ENCODE data around the gene KISS1. TPM values are rescaled to one million over a fixed set of nuclear protein-coding genes. Genes with fewer than 3 reads are reported as not detected.

Gene KISS1
- total and polyA plus RNA-seq, 5 donors from 2014 or later = 0.59 TPM; not detected in 4

- peaks cover 0 to 35% (median 18%) of the 10 kb centered on the region in 7 donors for H3K9me3 Mint-ChIP-seq
- no peak overlapping the region for H3K27ac ChIP-seq (ENCODE audit: insufficient read depth, low read length, poor library complexity, severe bottlenecking)
- H3K4me3 ChIP-seq (ENCODE audit: low read depth, low read length) = no peak overlapping the region
- H3K36me3 Mint-ChIP-seq = no peaks in the 10 kb centered on the region
- DNase-seq (no peak), ATAC-seq (ENCODE audit: low read depth in 2 of 2) (no peak)
- H3K36me3 ChIP-seq (ENCODE audit: control insufficient read depth, insufficient read depth, low read length) = no peaks in the 10 kb centered on the region
- H3K4me1 Mint-ChIP-seq = no peaks in the 10 kb centered on the region
- H3K27ac Mint-ChIP-seq = no peak overlapping the region
- H3K27me3 Mint-ChIP-seq = no peaks in the 10 kb centered on the region
- H3K27me3 ChIP-seq (ENCODE audit: control insufficient read depth, insufficient read depth, low read length) = no peaks in the 10 kb centered on the region
- peaks cover 23 to 33% of the 10 kb centered on the region in 2 experiments for H3K9me3 ChIP-seq (ENCODE audit: control insufficient read depth in 2 of 2, low read length in 2 of 2)
- no peak overlapping the region for H3K4me3 Mint-ChIP-seq
- H3K4me1 ChIP-seq (ENCODE audit: control insufficient read depth, insufficient read depth, low read length, poor library complexity, severe bottlenecking) = no peaks in the 10 kb centered on the region
Observed at GRCh38 chr1:204174958-204175357, 21.3 kb downstream of the KISS1 start.

DNA sequence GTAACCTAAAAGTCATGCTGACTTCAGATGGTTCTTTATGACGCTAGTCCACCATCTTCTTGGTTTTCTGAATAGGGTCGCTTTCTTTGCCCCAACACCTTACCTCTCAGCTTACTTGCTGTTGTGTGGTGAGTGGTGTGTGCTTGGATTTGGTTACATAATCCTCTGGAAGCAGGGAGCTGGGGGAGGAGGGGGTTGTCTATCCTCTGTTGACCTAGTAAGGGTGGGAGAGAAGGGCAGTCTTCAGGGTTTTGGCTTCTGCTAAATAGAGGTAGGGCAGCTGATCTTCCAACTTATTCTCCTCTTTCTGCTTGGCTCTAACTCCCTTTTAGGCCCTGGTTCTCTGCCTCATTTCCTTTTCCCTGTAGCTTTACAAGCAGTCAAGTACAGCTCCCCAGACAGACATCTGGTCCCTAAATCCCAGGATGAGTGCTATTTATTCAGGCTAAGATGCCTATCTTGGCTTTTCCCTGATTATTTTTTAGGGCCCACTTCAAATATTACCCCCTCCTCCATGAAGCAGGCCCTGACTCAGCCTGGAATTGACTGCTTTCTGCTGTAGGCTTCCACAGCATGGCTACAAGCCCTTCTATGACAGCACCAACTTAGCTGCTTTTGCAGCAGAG, 23.8 kb downstream of the KISS1 start:
- H3K36me3 Mint-ChIP-seq = no peaks in the 10 kb centered on the region
- H3K27ac Mint-ChIP-seq = no peak overlapping the region
- Histone ChIP-seq H3K9me3 (ENCODE audit: control insufficient read depth in 2 of 2, low read length in 2 of 2) (peaks cover 41 to 56% of the 10 kb centered on the region in 2 experiments), H3K4me3 (ENCODE audit: low read depth, low read length) (no peak overlapping the region), H3K4me1 (ENCODE audit: control insufficient read depth, insufficient read depth, low read length, poor library complexity, severe bottlenecking) (no peaks in the 10 kb centered on the region), H3K27me3 (ENCODE audit: control insufficient read depth, insufficient read depth, low read length) (no peaks in the 10 kb centered on the region), H3K36me3 (ENCODE audit: control insufficient read depth, insufficient read depth, low read length) (no peaks in the 10 kb centered on the region), H3K27ac (ENCODE audit: insufficient read depth, low read length, poor library complexity, severe bottlenecking) (no peak overlapping the region)
- ATAC-seq (ENCODE audit: low read depth in 2 of 2) = no peak
- H3K4me1 Mint-ChIP-seq = no peaks in the 10 kb centered on the region
- no peak for DNase-seq
- H3K9me3 Mint-ChIP-seq = peaks cover 0 to 50% (median 18%) of the 10 kb centered on the region in 7 donors
- H3K4me3 Mint-ChIP-seq = peak overlapping the region in 1 of 4 donors; percentile 49
- no peaks in the 10 kb centered on the region for H3K27me3 Mint-ChIP-seq

GRCh38 chr1:204171751-204172178, 24.5 kb downstream of the KISS1 start:
- ATAC-seq (ENCODE audit: low read depth in 2 of 2) (no peak), DNase-seq (no peak)
- peaks cover 41 to 64% of the 10 kb centered on the region in 2 experiments for H3K9me3 ChIP-seq (ENCODE audit: control insufficient read depth in 2 of 2, low read length in 2 of 2)
- no peak overlapping the region for H3K4me3 Mint-ChIP-seq
- H3K36me3 ChIP-seq (ENCODE audit: control insufficient read depth, insufficient read depth, low read length) = no peaks in the 10 kb centered on the region
- no peaks in the 10 kb centered on the region for H3K4me1 Mint-ChIP-seq
- no peaks in the 10 kb centered on the region for H3K36me3 Mint-ChIP-seq
- no peak overlapping the region for H3K4me3 ChIP-seq (ENCODE audit: low read depth, low read length)
- H3K27ac ChIP-seq (ENCODE audit: insufficient read depth, low read length, poor library complexity, severe bottlenecking) = no peak overlapping the region
- no peaks in the 10 kb centered on the region for H3K27me3 ChIP-seq (ENCODE audit: control insufficient read depth, insufficient read depth, low read length)
- H3K27me3 Mint-ChIP-seq = no peaks in the 10 kb centered on the region
- no peaks in the 10 kb centered on the region for H3K4me1 ChIP-seq (ENCODE audit: control insufficient read depth, insufficient read depth, low read length, poor library complexity, severe bottlenecking)
- no peak overlapping the region for H3K27ac Mint-ChIP-seq
- H3K9me3 Mint-ChIP-seq = peaks cover 0 to 54% (median 18%) of the 10 kb centered on the region in 7 donors

DNA sequence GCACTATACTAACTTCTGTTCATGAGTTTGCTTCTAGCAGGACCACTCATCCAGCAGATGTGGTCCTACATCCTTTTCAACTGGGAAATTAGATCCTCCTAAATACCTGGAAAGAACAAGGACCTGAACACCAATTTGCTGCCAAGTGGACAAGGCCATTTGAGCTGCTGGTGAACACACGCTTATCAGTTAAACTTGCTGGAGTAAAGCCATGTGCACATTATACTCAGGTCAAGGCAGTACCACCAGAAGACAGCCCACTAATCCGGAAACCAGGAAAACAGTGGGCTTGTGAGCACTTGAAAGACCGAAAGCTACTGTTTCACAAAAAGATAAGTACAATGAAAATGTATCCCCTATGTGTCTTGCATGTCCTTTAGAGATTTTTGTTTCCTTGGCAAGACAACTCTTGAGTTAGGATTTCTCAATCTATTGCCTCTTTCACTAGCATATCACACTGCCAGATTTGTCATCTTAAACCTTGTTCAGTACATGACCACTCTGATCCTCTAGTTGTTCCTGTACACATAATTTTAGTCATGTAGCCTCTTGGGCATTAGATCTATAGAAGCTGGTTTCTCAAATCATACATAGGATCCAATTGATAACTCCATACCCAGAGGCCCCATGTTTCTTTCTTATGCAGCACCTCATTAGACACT, 25.7 kb downstream of the KISS1 start:
- Mint-ChIP-seq H3K4me3 (no peak overlapping the region), H3K27me3 (no peaks in the 10 kb centered on the region), H3K36me3 (no peaks in the 10 kb centered on the region), H3K4me1 (no peaks in the 10 kb centered on the region), H3K9me3 (peaks cover 0 to 54% (median 20%) of the 10 kb centered on the region in 7 donors), H3K27ac (no peak overlapping the region)
- ATAC-seq (ENCODE audit: low read depth in 2 of 2) (no peak), DNase-seq (no peak)
- no peaks in the 10 kb centered on the region for H3K27me3 ChIP-seq (ENCODE audit: control insufficient read depth, insufficient read depth, low read length)
- no peak overlapping the region for H3K4me3 ChIP-seq (ENCODE audit: low read depth, low read length)
- H3K9me3 ChIP-seq (ENCODE audit: control insufficient read depth in 2 of 2, low read length in 2 of 2) = peaks cover 41 to 65% of the 10 kb centered on the region in 2 experiments
- H3K27ac ChIP-seq (ENCODE audit: insufficient read depth, low read length, poor library complexity, severe bottlenecking) = no peak overlapping the region
- no peaks in the 10 kb centered on the region for H3K4me1 ChIP-seq (ENCODE audit: control insufficient read depth, insufficient read depth, low read length, poor library complexity, severe bottlenecking)
- H3K36me3 ChIP-seq (ENCODE audit: control insufficient read depth, insufficient read depth, low read length) = no peaks in the 10 kb centered on the region

GRCh38 chr1:204169858-204170257, 26.4 kb downstream of the KISS1 start:
- peaks cover 0 to 54% (median 20%) of the 10 kb centered on the region in 7 donors for H3K9me3 Mint-ChIP-seq

GRCh38 chr1:204167730-204168129, 28.6 kb downstream of the KISS1 start:
- DNase-seq (no peak), ATAC-seq (ENCODE audit: low read depth in 2 of 2) (no peak)
- H3K4me1 Mint-ChIP-seq = no peaks in the 10 kb centered on the region
- H3K4me3 Mint-ChIP-seq = no peak overlapping the region
- no peaks in the 10 kb centered on the region for H3K36me3 Mint-ChIP-seq
- Histone ChIP-seq H3K4me3 (ENCODE audit: low read depth, low read length) (no peak overlapping the region), H3K4me1 (ENCODE audit: control insufficient read depth, insufficient read depth, low read length, poor library complexity, severe bottlenecking) (no peaks in the 10 kb centered on the region), H3K36me3 (ENCODE audit: control insufficient read depth, insufficient read depth, low read length) (no peaks in the 10 kb centered on the region), H3K9me3 (ENCODE audit: control insufficient read depth in 2 of 2, low read length in 2 of 2) (peaks cover 40 to 59% of the 10 kb centered on the region in 2 experiments), H3K27me3 (ENCODE audit: control insufficient read depth, insufficient read depth, low read length) (peaks cover 3% of the 10 kb centered on the region), H3K27ac (ENCODE audit: insufficient read depth, low read length, poor library complexity, severe bottlenecking) (no peak overlapping the region)
- H3K27ac Mint-ChIP-seq = no peak overlapping the region
- H3K9me3 Mint-ChIP-seq = peaks cover 0 to 43% (median 14%) of the 10 kb centered on the region in 7 donors
- H3K27me3 Mint-ChIP-seq = peaks cover 8% of the 10 kb centered on the region

More at GRCh38 chr1:204169858-204170257, 26.4 kb downstream of the KISS1 start:
- no peaks in the 10 kb centered on the region for H3K4me1 Mint-ChIP-seq
- Histone ChIP-seq H3K9me3 (ENCODE audit: control insufficient read depth in 2 of 2, low read length in 2 of 2) (peaks cover 41 to 65% of the 10 kb centered on the region in 2 experiments), H3K27me3 (ENCODE audit: control insufficient read depth, insufficient read depth, low read length) (no peaks in the 10 kb centered on the region), H3K4me1 (ENCODE audit: control insufficient read depth, insufficient read depth, low read length, poor library complexity, severe bottlenecking) (no peaks in the 10 kb centered on the region), H3K4me3 (ENCODE audit: low read depth, low read length) (no peak overlapping the region), H3K27ac (ENCODE audit: insufficient read depth, low read length, poor library complexity, severe bottlenecking) (no peak overlapping the region), H3K36me3 (ENCODE audit: control insufficient read depth, insufficient read depth, low read length) (no peaks in the 10 kb centered on the region)
- H3K4me3 Mint-ChIP-seq = no peak overlapping the region
- H3K27ac Mint-ChIP-seq = no peak overlapping the region
- peak in 1 of 3 donors; percentile 24 for DNase-seq
- H3K36me3 Mint-ChIP-seq = no peaks in the 10 kb centered on the region
- ATAC-seq (ENCODE audit: low read depth in 2 of 2) = no peak
- H3K27me3 Mint-ChIP-seq = no peaks in the 10 kb centered on the region

DNA sequence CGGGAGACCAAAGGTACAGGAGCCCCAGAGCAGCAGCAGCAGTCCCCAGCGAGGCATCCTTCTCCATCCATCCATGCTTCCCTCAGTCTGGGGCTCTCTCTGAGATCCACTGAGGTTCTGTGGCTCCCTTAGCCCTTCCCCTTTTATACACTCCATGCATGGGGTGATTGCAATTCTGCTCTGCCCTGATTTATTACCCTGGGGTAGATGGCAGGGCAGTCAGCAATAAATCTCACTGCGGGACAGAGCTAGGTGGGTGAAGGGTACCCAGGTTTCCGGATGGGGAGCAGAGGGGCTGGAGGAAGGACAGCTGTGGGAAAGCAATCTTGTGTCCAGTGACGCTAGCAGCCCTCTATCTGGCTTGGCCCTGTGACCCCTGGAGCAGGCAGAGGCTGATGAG, 30.1 kb downstream of the KISS1 start, which contains the start of gene REN:
Gene REN, minus strand, starts transcription at position 119 of the 400 bp plus-strand sequence. Its CDS starts 44 bp downstream, at position 75.
- H3K4me1 Mint-ChIP-seq = no peaks in the 10 kb centered on the region
- H3K27me3 Mint-ChIP-seq = peaks cover 8% of the 10 kb centered on the region
- H3K9me3 Mint-ChIP-seq = peaks cover 0 to 29% (median 9%) of the 10 kb centered on the region in 7 donors
- Histone ChIP-seq H3K4me1 (ENCODE audit: control insufficient read depth, insufficient read depth, low read length, poor library complexity, severe bottlenecking) (no peaks in the 10 kb centered on the region), H3K9me3 (ENCODE audit: control insufficient read depth in 2 of 2, low read length in 2 of 2) (peaks cover 28 to 44% of the 10 kb centered on the region in 2 experiments), H3K27me3 (ENCODE audit: control insufficient read depth, insufficient read depth, low read length) (peaks cover 3% of the 10 kb centered on the region), H3K27ac (ENCODE audit: insufficient read depth, low read length, poor library complexity, severe bottlenecking) (no peak within 1 kb of the TSS), H3K4me3 (ENCODE audit: low read depth, low read length) (no peak within 1 kb of the TSS), H3K36me3 (ENCODE audit: control insufficient read depth, insufficient read depth, low read length) (no peaks in the 10 kb centered on the region)
- no peak within 1 kb of the TSS for H3K4me3 Mint-ChIP-seq
- H3K36me3 Mint-ChIP-seq = no peaks in the 10 kb centered on the region
- no peak within 1 kb of the TSS for H3K27ac Mint-ChIP-seq
- ATAC-seq (ENCODE audit: low read depth in 2 of 2) (no peak), DNase-seq (no peak)

Data from CD4-positive, CD25-positive, alpha-beta regulatory T cell (primary cell).